Measurements from ENCODE around the gene GALNS. TPM values are rescaled to one million over a fixed set of nuclear protein-coding genes. Genes with fewer than 3 reads are reported as not detected.
"Not testable (repeated sequence)": the region's sequence is repeated elsewhere in the genome, so short reads cannot be mapped to it uniquely, and the experiment has no call there.

The GALNS gene
- polyA plus RNA-seq, 1 donor from 2014 or later = 19.4 TPM

DNA sequence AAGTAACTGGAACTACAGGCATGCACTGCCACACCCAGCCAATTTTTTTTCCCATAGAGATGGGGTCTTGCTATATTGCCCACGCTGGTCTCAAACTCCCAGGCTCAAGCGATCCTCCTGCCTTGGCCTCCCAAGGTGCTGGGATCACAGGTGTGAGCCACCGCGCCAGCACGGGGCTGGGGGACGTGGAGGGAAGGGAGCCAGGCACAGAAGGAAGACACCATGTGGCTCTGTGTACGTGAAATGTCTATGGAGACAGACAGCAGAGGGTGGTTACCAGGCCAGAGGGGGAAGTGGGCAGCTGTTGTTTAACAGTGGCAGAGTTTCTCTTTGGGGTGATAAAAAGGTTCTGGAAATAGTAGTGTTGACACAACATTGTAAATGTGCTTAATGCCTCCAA, 67.2 kb downstream of the GALNS start:
- Histone ChIP-seq H3K9me2 (ENCODE audit: insufficient read depth, low read length) (no peaks in the 10 kb centered on the region), H3K9ac (ENCODE audit: low read length) (no peak overlapping the region), H3K27me3 (ENCODE audit: insufficient read depth, low read depth, low read length) (peaks cover 10% of the 10 kb centered on the region), H4K20me1 (ENCODE audit: insufficient read depth) (no peaks in the 10 kb centered on the region), H3K4me2 (ENCODE audit: low read length) (no peak overlapping the region), H3K9me3 (ENCODE audit: low read length) (no peaks in the 10 kb centered on the region), H3K36me3 (ENCODE audit: insufficient read depth, low read length) (no peaks in the 10 kb centered on the region), H3K27ac (ENCODE audit: low read length) (no peak overlapping the region), H3K79me2 (replicated peaks; ENCODE audit: insufficient read depth, low read length) (no peaks in the 10 kb centered on the region), H2AFZ (ENCODE audit: low read depth, low read length) (no peak overlapping the region), H3F3A (ENCODE audit: insufficient read depth, low read length, poor library complexity, severe bottlenecking) (no peaks in the 10 kb centered on the region), H3K4me3 (ENCODE audit: low read length) (no peak overlapping the region)
- TF ChIP-seq TAF1 (IDR thresholded peaks at IDR 0.05; ENCODE audit: low read depth) = no peak

DNA sequence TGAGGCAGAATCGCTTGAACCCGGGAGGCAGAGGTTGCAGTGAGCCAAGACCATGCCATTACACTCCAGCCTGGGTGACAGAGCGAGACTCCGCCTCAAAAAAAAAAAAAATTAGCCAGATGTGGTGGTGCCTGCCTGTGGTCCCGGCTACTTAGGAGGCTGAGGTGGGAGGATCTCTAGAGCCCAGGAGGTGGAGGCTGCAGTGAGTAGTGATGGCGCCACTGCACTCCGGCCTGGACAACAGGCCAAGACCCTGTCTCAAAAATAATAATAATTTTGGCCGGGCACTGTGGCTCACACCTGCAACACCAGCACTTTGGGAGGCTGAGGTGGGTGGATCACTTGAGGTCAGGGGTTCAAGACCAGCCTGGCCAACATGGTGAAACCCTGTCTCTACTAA, 68.0 kb downstream of the GALNS start:
- not testable (repeated sequence) for H3K4me3 ChIP-seq (ENCODE audit: low read length)

DNA sequence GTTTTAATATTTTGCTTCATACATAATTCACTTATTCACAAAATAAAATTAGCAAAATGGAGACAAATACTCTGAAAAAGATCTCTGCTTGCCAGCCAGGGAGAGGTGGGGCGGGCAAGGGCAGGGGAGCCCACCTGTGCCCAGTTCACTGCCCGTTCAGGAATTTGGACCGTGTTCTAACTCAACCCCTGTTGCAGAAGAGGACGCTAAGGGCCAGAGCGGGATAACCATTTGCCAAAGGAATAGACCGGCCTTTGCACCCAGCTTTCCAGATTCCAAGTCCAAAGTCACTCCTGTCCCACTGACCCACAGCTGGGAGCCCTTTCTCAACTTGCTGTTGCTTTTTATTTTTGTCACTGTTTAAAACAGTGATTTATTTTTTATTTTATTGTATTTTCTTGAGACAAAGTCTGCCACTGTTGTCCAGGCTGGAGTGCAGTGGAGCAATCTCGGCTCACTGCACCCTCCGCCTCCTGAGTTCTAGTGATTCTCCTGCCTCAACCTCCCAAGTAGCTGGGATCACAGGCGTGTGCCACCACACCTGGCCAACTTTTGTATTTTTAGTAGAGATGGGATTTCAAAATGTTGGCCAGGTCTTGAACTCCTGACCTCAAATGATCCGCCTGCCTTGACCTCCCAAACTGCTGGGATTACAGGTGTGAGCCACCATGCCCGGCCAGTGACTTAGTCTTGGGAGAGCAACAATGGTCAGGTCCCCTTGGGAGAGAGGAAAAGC, 69.0 kb downstream of the GALNS start:
- Histone ChIP-seq H3K4me2 (ENCODE audit: low read length) (no peak overlapping the region), H3K27me3 (ENCODE audit: insufficient read depth, low read depth, low read length) (peaks cover 29% of the 10 kb centered on the region), H3K36me3 (ENCODE audit: insufficient read depth, low read length) (no peaks in the 10 kb centered on the region), H3K4me3 (ENCODE audit: low read length) (no peak overlapping the region), H3K27ac (ENCODE audit: low read length) (no peak overlapping the region), H2AFZ (ENCODE audit: low read depth, low read length) (no peak overlapping the region), H3F3A (ENCODE audit: insufficient read depth, low read length, poor library complexity, severe bottlenecking) (no peaks in the 10 kb centered on the region), H3K9ac (ENCODE audit: low read length) (no peak overlapping the region), H4K20me1 (ENCODE audit: insufficient read depth) (no peaks in the 10 kb centered on the region), H3K9me2 (ENCODE audit: insufficient read depth, low read length) (no peaks in the 10 kb centered on the region), H3K79me2 (replicated peaks; ENCODE audit: insufficient read depth, low read length) (no peaks in the 10 kb centered on the region), H3K9me3 (ENCODE audit: low read length) (no peaks in the 10 kb centered on the region)
- TF ChIP-seq REST (IDR thresholded peaks at IDR 0.05; ENCODE audit: borderline replicate concordance) (no peak), POLR2AphosphoS5 (IDR thresholded peaks at IDR 0.05) (no peak), RAD21 (conservative IDR thresholded peaks at IDR 0.05) (no peak), SMC3 (conservative IDR thresholded peaks at IDR 0.05; ENCODE audit: poor library complexity) (no peak), TAF1 (IDR thresholded peaks at IDR 0.05; ENCODE audit: low read depth) (no peak)

More for the DNA sequence above, 68.0 kb downstream of the GALNS start:
- not testable (repeated sequence) for H4K20me1 ChIP-seq (ENCODE audit: insufficient read depth); H3K9ac ChIP-seq (ENCODE audit: low read length); H3K36me3 ChIP-seq (ENCODE audit: insufficient read depth, low read length); H3K9me2 ChIP-seq (ENCODE audit: insufficient read depth, low read length); H3F3A ChIP-seq (ENCODE audit: insufficient read depth, low read length, poor library complexity, severe bottlenecking); H2AFZ ChIP-seq (ENCODE audit: low read depth, low read length); H3K9me3 ChIP-seq (ENCODE audit: low read length); H3K4me2 ChIP-seq (ENCODE audit: low read length); H3K27ac ChIP-seq (ENCODE audit: low read length); H3K79me2 ChIP-seq (replicated peaks; ENCODE audit: insufficient read depth, low read length)
- peaks cover 19% of the 10 kb centered on the region for H3K27me3 ChIP-seq (ENCODE audit: insufficient read depth, low read depth, low read length)
